MM.1S (cell line): ENCODE data around the gene LCE3B.

ENCODE experiments used
- DNase-seq: peaks from one replicate; pipeline ENCODE4 v3.0.0-alpha.2; 2015
- H2AFZ ChIP-seq: fragments of 300-600 bp; sonication (generic); 2 replicates; pipeline ENCODE4 v1.6.0; 2016; ENCODE audit warnings: antibody characterized with exemption, low read length
- H3F3A ChIP-seq: fragments of 300-600 bp; sonication (generic); 2 replicates; pipeline ENCODE4 v1.6.1; 2016; ENCODE audit warnings: mild to moderate bottlenecking, antibody characterized with exemption, low read length, moderate library complexity, mixed read lengths; ENCODE audit not compliant: insufficient read depth
- H3K27ac ChIP-seq: fragments of 300-600 bp; sonication (generic); 2 replicates; pipeline ENCODE4 v1.5.1; 2016; ENCODE audit warnings: mild to moderate bottlenecking, low read length
- H3K27me3 ChIP-seq: fragments of 300-600 bp; sonication (generic); replicated peaks from 2 replicates; pipeline ENCODE4 v1.6.0; 2016; ENCODE audit warnings: low read length; ENCODE audit not compliant: insufficient read depth
- H3K36me3 ChIP-seq: fragments of 300-600 bp; sonication (generic); replicated peaks from 2 replicates; pipeline ENCODE4 v1.6.1; 2016; ENCODE audit warnings: mild to moderate bottlenecking, low read length, mixed read lengths; ENCODE audit not compliant: insufficient read depth
- H3K4me1 ChIP-seq: fragments of 300-600 bp; sonication (generic); 2 replicates; pipeline ENCODE4 v1.6.1; 2016; ENCODE audit warnings: low read length, mixed read lengths
- H3K4me2 ChIP-seq: fragments of 300-600 bp; sonication (generic); 2 replicates; pipeline ENCODE4 v1.6.0; 2016; ENCODE audit warnings: low read depth, low read length
- H3K4me3 ChIP-seq: fragments of 300-600 bp; sonication (generic); 2 replicates; pipeline ENCODE4 v1.5.1; 2016; ENCODE audit warnings: low read length, mixed read lengths
- H3K79me2 ChIP-seq: fragments of 300-600 bp; sonication (generic); 2 replicates; pipeline ENCODE4 v1.6.1; 2016; ENCODE audit warnings: mixed run types, low read length, mixed read lengths
- H3K9ac ChIP-seq: fragments of 300-600 bp; sonication (generic); 2 replicates; pipeline ENCODE4 v1.6.1; 2016; ENCODE audit warnings: low read length, mixed read lengths
- H3K9me2 ChIP-seq: fragments of 300-600 bp; sonication (generic); replicated peaks from 2 replicates; pipeline ENCODE4 v1.6.1; 2016; ENCODE audit warnings: mild to moderate bottlenecking, low read length, mixed read lengths; ENCODE audit not compliant: insufficient read depth
- H3K9me3 ChIP-seq: fragments of 300-600 bp; sonication (generic); replicated peaks from 2 replicates; pipeline ENCODE4 v1.6.1; 2016; ENCODE audit warnings: mild to moderate bottlenecking, low read length, mixed read lengths; ENCODE audit not compliant: insufficient read depth
- H4K20me1 ChIP-seq: fragments of 300-600 bp; sonication (generic); 2 replicates; pipeline ENCODE4 v1.6.1; 2016; ENCODE audit warnings: mild to moderate bottlenecking, low read length, moderate library complexity, mixed read lengths; ENCODE audit not compliant: insufficient read depth
- CTCF ChIP-seq: fragments of 300-600 bp; sonication (generic); IDR thresholded peaks from 2 replicates; pipeline ENCODE4 v1.5.1; 2016; ENCODE audit warnings: antibody characterized with exemption, low read length, mixed read lengths
- EZH2 ChIP-seq: fragments of 300-600 bp; sonication (generic); optimal IDR thresholded peaks from 2 replicates; pipeline ENCODE3; 2017; ENCODE audit warnings: low read depth, mild to moderate bottlenecking, antibody characterized with exemption, low read length, mixed read lengths
- EZH2phosphoT487 ChIP-seq: fragments of 300-600 bp; sonication (generic); IDR thresholded peaks from 2 replicates; pipeline ENCODE4 v1.6.1; 2018; ENCODE audit warnings: antibody characterized with exemption, low read length

The LCE3B gene

GRCh38 chr1:152640351-152640750 lies 26.7 kb downstream of the LCE3B start:
- H3K27me3 ChIP-seq, result no peaks in the 10 kb centered on the region
- no peaks in the 10 kb centered on the region for H3K4me1 ChIP-seq
- no peak overlapping the region for H3K4me2 ChIP-seq
- H3K9ac ChIP-seq, result no peak overlapping the region
- H3K9me3 ChIP-seq, result no peaks in the 10 kb centered on the region
- no peak overlapping the region for H3K27ac ChIP-seq
- H4K20me1 ChIP-seq, result no peaks in the 10 kb centered on the region
- H3K36me3 ChIP-seq, result no peaks in the 10 kb centered on the region
- H3K9me2 ChIP-seq, result no peaks in the 10 kb centered on the region
- H3K4me3 ChIP-seq, result no peak overlapping the region
- no peaks in the 10 kb centered on the region for H3K79me2 ChIP-seq
- no peak for TF ChIP-seq CTCF
- TF ChIP-seq EZH2phosphoT487, result no peak
- no peak for TF ChIP-seq EZH2
- H3F3A ChIP-seq, result no peaks in the 10 kb centered on the region
- DNase-seq, result no peak
- no peak overlapping the region for H2AFZ ChIP-seq

GRCh38 chr1:152643945-152644344 lies 30.3 kb downstream of the LCE3B start:
- Histone ChIP-seq H3K4me3 (no peak overlapping the region), H3K27ac (no peak overlapping the region), H3K9me2 (no peaks in the 10 kb centered on the region), H2AFZ (no peak overlapping the region), H3K36me3 (no peaks in the 10 kb centered on the region), H3K4me2 (no peak overlapping the region), H3K4me1 (no peaks in the 10 kb centered on the region), H4K20me1 (no peaks in the 10 kb centered on the region), H3K9ac (no peak overlapping the region), H3K79me2 (no peaks in the 10 kb centered on the region), H3K27me3 (no peaks in the 10 kb centered on the region), H3K9me3 (no peaks in the 10 kb centered on the region), H3F3A (no peaks in the 10 kb centered on the region)
- DNase-seq, result no peak
- TF ChIP-seq CTCF (no peak), EZH2 (no peak), EZH2phosphoT487 (no peak)

- Histone ChIP-seq H3K4me1 (no peaks in the 10 kb centered on the region), H3K36me3 (no peaks in the 10 kb centered on the region), H2AFZ (no peak overlapping the region), H3K9ac (no peak overlapping the region), H3K27ac (no peak overlapping the region), H3K9me2 (no peaks in the 10 kb centered on the region), H3K4me3 (no peak overlapping the region), H3K4me2 (no peak overlapping the region), H4K20me1 (no peaks in the 10 kb centered on the region), H3K9me3 (no peaks in the 10 kb centered on the region), H3K27me3 (no peaks in the 10 kb centered on the region), H3F3A (no peaks in the 10 kb centered on the region), H3K79me2 (no peaks in the 10 kb centered on the region)
- no peak for TF ChIP-seq CTCF
- no peak for TF ChIP-seq EZH2phosphoT487
- TF ChIP-seq EZH2, result no peak
- DNase-seq, result no peak
Observed at GRCh38 chr1:152645146-152645545, 31.5 kb downstream of the LCE3B start.
